ENCODE measurements around the gene MOAP1.

- no peak for TF ChIP-seq POLR2A (IDR thresholded peaks at IDR 0.05)
- no peak for TF ChIP-seq CTCF (IDR thresholded peaks at IDR 0.05)
- TF ChIP-seq EP300 (IDR thresholded peaks at IDR 0.05), result no peak
These were observed 48.7 kb downstream of the MOAP1 start for GRCh38 chr14:93136009-93136408.

Measured in ovary (tissue), 3 donors.